ENCODE data around the gene ZNF629. TPM values are rescaled to one million over a fixed set of nuclear protein-coding genes. Genes with fewer than 3 reads are reported as not detected.

The ZNF629 gene
- total RNA-seq, 2 experiments from 2014 or later: 1.0 to 2.5 TPM

DNA sequence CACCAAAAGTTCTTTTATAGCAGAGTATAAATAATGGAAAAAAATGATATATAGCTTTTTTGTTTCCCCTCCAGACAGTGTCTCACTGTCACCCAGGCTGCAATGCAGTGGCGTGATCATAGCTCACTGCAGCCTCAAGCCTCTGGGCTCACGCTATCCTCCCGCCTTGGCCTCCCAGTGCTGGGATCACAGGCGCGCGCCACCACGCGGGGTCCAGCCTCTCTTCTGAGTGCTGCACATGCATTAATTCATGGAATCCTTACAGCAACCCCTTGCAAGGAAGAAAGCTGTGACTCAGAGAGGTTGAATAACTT lies 18.0 kb upstream of the ZNF629 start:
- ChIA-PET POLR2A (interaction anchor here (0.7 to 1.2 kb wide), 2 partner anchors 9 to 92 kb away, joined by 3 read pairs; no protein-coding TSS in a partner anchor), CTCF (ENCODE audit: unreplicated experiment) (interaction anchor here (0.6 kb wide), 1 partner anchor 138 kb away, joined by 4 read pairs; no protein-coding TSS in a partner anchor)
- TF ChIP-seq, protein P1, sequence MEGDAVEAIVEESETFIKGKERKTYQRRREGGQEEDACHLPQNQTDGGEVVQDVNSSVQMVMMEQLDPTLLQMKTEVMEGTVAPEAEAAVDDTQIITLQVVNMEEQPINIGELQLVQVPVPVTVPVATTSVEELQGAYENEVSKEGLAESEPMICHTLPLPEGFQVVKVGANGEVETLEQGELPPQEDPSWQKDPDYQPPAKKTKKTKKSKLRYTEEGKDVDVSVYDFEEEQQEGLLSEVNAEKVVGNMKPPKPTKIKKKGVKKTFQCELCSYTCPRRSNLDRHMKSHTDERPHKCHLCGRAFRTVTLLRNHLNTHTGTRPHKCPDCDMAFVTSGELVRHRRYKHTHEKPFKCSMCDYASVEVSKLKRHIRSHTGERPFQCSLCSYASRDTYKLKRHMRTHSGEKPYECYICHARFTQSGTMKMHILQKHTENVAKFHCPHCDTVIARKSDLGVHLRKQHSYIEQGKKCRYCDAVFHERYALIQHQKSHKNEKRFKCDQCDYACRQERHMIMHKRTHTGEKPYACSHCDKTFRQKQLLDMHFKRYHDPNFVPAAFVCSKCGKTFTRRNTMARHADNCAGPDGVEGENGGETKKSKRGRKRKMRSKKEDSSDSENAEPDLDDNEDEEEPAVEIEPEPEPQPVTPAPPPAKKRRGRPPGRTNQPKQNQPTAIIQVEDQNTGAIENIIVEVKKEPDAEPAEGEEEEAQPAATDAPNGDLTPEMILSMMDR (conservative IDR thresholded peaks at IDR 0.05; ENCODE audit: low read length): no peak
- no peak for TF ChIP-seq EZH2phosphoT487 (IDR thresholded peaks at IDR 0.05; ENCODE audit: borderline replicate concordance, low read depth, low read length)
- Histone ChIP-seq H3K79me2 (ENCODE audit: insufficient read depth, low read depth, low read length) (no peaks in the 10 kb centered on the region), H3K4me2 (ENCODE audit: low read length) (no peak overlapping the region), H3K4me3 (ENCODE audit: low read depth, low read length, poor library complexity, severe bottlenecking) (peak overlapping the region; percentile 20), H3K9me3 (ENCODE audit: low read length) (no peaks in the 10 kb centered on the region), H3K36me3 (ENCODE audit: insufficient read depth, low read length) (no peaks in the 10 kb centered on the region), H3K27ac (ENCODE audit: low read depth, low read length, poor library complexity, severe bottlenecking) (no peak overlapping the region), H2AFZ (ENCODE audit: low read length) (peak overlapping the region; percentile 75; the same call in 1 of the 2 replicates), H4K20me1 (ENCODE audit: insufficient read depth, low read length) (no peaks in the 10 kb centered on the region), H3K9me2 (ENCODE audit: insufficient read depth, low read length) (no peaks in the 10 kb centered on the region), H3K4me1 (ENCODE audit: insufficient read depth, low read length, poor library complexity, severe bottlenecking) (peaks cover 4% of the 10 kb centered on the region)
- intact Hi-C loops (cut with micrococcal nuclease; ENCODE audit: unreplicated experiment): no loop called here
- BruUV-seq (replicated peaks): no TSS peak
- no peak for DNase-seq (ENCODE audit: low spot score)

DNA sequence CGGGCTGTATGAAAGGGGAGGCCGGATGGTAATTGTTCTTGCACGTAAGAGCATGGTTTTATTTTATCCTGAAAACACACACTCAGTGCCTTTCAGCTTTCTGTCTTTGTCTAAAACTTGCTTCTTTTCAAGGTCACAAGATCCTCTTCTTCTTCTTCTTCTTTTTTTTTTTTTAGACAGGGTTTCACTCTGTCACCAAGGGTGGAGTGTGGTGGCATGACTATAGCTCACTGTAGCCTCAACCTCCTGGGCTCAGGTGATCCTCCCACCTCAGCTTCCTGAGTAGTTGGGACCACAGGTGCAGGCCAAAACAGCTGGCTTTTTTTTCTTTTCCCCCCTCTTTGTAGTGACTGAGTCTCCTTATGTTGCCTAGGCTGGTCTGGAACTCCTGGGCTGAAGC lies 15.9 kb upstream of the ZNF629 start:
- Histone ChIP-seq H3K4me2 (ENCODE audit: low read length) (no peak overlapping the region), H3K36me3 (ENCODE audit: insufficient read depth, low read length) (no peaks in the 10 kb centered on the region), H3K9me2 (ENCODE audit: insufficient read depth, low read length) (no peaks in the 10 kb centered on the region), H3K4me1 (ENCODE audit: insufficient read depth, low read length, poor library complexity, severe bottlenecking) (peaks cover 4% of the 10 kb centered on the region), H3K9me3 (ENCODE audit: low read length) (no peaks in the 10 kb centered on the region), H4K20me1 (ENCODE audit: insufficient read depth, low read length) (no peaks in the 10 kb centered on the region), H2AFZ (ENCODE audit: low read length) (no peak overlapping the region), H3K4me3 (ENCODE audit: low read depth, low read length, poor library complexity, severe bottlenecking) (no peak overlapping the region), H3K27ac (ENCODE audit: low read depth, low read length, poor library complexity, severe bottlenecking) (no peak overlapping the region), H3K79me2 (ENCODE audit: insufficient read depth, low read depth, low read length) (no peaks in the 10 kb centered on the region)
- intact Hi-C loops (cut with micrococcal nuclease; ENCODE audit: unreplicated experiment): no loop called here
- TF ChIP-seq, protein P1 (conservative IDR thresholded peaks at IDR 0.05; ENCODE audit: low read length): no peak
- no peak for TF ChIP-seq EZH2phosphoT487 (IDR thresholded peaks at IDR 0.05; ENCODE audit: borderline replicate concordance, low read depth, low read length)
- no TSS peak for BruUV-seq (replicated peaks)
- ChIA-PET CTCF (ENCODE audit: unreplicated experiment) (no interaction called here), POLR2A (interaction anchor here (0.9 to 1.4 kb wide), 3 partner anchors 11 to 42 kb away, joined by 3 to 5 read pairs (median 3); no protein-coding TSS in a partner anchor)
- DNase-seq (ENCODE audit: low spot score): no peak

DNA sequence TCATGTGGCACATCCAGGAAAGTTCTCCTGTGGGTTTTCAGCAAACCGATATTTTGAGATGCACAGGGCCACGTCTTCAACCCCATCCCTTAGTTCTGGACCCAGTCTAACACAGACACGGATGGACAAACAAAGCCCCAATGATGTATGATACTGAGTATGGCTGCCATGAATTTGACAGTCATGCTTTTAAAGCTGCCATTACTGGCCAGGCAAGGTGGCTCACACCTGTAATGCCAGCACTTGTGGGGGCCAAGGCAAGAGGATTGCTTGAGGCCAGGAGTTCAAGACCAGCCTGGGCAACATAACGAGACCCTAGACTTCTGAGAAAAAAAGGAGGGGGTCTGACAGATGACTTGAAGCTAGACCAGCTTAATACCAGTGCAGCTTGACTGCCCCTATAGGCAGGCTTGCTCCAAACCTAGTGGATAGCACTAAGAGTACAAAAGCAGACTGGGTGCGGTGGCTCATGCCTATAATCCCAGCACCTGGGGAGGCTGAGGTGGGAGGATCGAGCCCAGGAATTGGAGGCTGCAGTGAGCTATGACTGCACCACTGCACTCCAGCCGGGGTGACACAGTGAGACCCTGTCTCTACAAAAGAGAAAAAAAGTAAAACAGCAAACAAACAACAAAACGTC lies 10.8 kb upstream of the ZNF629 start:
- Histone ChIP-seq H4K20me1 (ENCODE audit: insufficient read depth, low read length) (no peaks in the 10 kb centered on the region), H3K27ac (ENCODE audit: low read depth, low read length, poor library complexity, severe bottlenecking) (no peak overlapping the region), H2AFZ (ENCODE audit: low read length) (no peak overlapping the region), H3K4me3 (ENCODE audit: low read depth, low read length, poor library complexity, severe bottlenecking) (no peak overlapping the region), H3K4me1 (ENCODE audit: insufficient read depth, low read length, poor library complexity, severe bottlenecking) (no peaks in the 10 kb centered on the region), H3K79me2 (ENCODE audit: insufficient read depth, low read depth, low read length) (no peaks in the 10 kb centered on the region), H3K4me2 (ENCODE audit: low read length) (no peak overlapping the region), H3K9me3 (ENCODE audit: low read length) (no peaks in the 10 kb centered on the region), H3K36me3 (ENCODE audit: insufficient read depth, low read length) (no peaks in the 10 kb centered on the region), H3K9me2 (ENCODE audit: insufficient read depth, low read length) (no peaks in the 10 kb centered on the region)
- peak; percentile 48 for DNase-seq (ENCODE audit: low spot score)
- POLR2A ChIA-PET: interaction anchor here (0.6 to 1.6 kb wide), 3 partner anchors 9 to 16 kb away, joined by 3 to 6 read pairs (median 4); no protein-coding TSS in a partner anchor
- TF ChIP-seq, protein P1 (conservative IDR thresholded peaks at IDR 0.05; ENCODE audit: low read length): peak; percentile 55
- TF ChIP-seq EZH2phosphoT487 (IDR thresholded peaks at IDR 0.05; ENCODE audit: borderline replicate concordance, low read depth, low read length): no peak
- BruUV-seq (replicated peaks): no TSS peak
- intact Hi-C loops (cut with micrococcal nuclease; ENCODE audit: unreplicated experiment): no loop called here
- CTCF ChIA-PET (ENCODE audit: unreplicated experiment): no interaction called here

Measured in OCI-LY7 (cell line).